ENCODE data around the gene DAAM2.

DNA sequence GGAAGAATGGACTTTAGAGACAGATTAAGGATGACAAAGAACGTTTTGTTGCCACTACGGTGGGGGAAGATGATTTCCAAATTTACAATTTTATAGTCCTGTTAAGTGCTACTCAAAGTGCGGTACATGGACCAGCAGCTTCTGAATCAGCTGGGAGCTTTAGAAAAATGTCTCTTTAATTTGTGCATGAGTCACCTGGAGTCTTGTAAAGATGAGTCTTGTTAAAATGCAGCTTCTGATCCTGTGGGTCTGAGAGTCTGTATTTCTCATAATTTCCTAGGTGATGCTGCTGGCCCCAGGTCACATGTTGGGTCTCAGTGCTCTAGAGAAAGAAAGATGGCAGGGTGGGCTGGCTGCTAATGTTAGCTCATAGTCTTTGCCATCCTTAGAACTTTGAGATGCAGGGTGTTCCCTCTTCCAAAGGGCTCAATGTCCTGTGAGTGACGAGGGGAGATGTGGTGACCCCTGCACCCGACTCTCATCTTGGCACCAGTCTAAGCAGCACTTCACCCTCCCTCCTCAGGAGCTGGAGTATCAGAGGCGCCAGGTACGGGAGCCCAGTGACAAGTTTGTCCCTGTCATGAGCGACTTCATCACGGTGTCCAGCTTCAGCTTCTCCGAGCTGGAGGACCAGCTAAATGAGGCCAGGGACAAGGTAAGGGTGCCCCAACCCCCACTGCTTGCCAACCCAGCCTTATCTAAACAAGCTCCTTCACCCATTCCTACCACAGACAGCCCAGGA lies 107.5 kb downstream of the DAAM2 start:
- TF ChIP-seq POLR2A (IDR thresholded peaks at IDR 0.05; ENCODE audit: low read length) (no peak), GATA1 (IDR thresholded peaks at IDR 0.05; ENCODE audit: low read depth, low read length) (no peak)
